Measurements from ENCODE around the gene LRP1B. TPM values are rescaled to one million over a fixed set of nuclear protein-coding genes. Genes with fewer than 3 reads are reported as not detected.
A peak's percentile ranks its signal among the peaks of the same experiment; 100 is the strongest.

Gene LRP1B
- total RNA-seq, 1 donor from 2014 or later: 0.38 TPM

- Histone ChIP-seq H3K36me3 (ENCODE audit: control insufficient read depth, insufficient read depth, low read length) (no peaks in the 10 kb centered on the region), H3K4me3 (ENCODE audit: low read depth, low read length) (no peak overlapping the region), H3K27me3 (ENCODE audit: control insufficient read depth, insufficient read depth, low read length) (no peaks in the 10 kb centered on the region)
- TF ChIP-seq CTCF (IDR thresholded peaks at IDR 0.05; ENCODE audit: insufficient read depth, low read length, poor library complexity, severe bottlenecking): no peak
- DNase-seq (ENCODE audit: low read depth): no peak
These were observed 1289.7 kb downstream of the LRP1B start for GRCh38 chr2:140841141-140841540.

- no peak for TF ChIP-seq CTCF (IDR thresholded peaks at IDR 0.05; ENCODE audit: insufficient read depth, low read length, poor library complexity, severe bottlenecking)
- H3K36me3 ChIP-seq (ENCODE audit: control insufficient read depth, insufficient read depth, low read length): no peaks in the 10 kb centered on the region
- no peak overlapping the region for H3K4me3 ChIP-seq (ENCODE audit: low read depth, low read length)
- no peak for DNase-seq (ENCODE audit: low read depth)
- H3K27me3 ChIP-seq (ENCODE audit: control insufficient read depth, insufficient read depth, low read length): no peaks in the 10 kb centered on the region
These were observed 1294.0 kb downstream of the LRP1B start for GRCh38 chr2:140836826-140837225.

- no peak for DNase-seq (ENCODE audit: low read depth)
- no peak for TF ChIP-seq CTCF (IDR thresholded peaks at IDR 0.05; ENCODE audit: insufficient read depth, low read length, poor library complexity, severe bottlenecking)
- Histone ChIP-seq H3K27me3 (ENCODE audit: control insufficient read depth, insufficient read depth, low read length) (no peaks in the 10 kb centered on the region), H3K4me3 (ENCODE audit: low read depth, low read length) (no peak overlapping the region), H3K36me3 (ENCODE audit: control insufficient read depth, insufficient read depth, low read length) (no peaks in the 10 kb centered on the region)
These were observed 1295.7 kb downstream of the LRP1B start for GRCh38 chr2:140835079-140835478.

GRCh38 chr2:140814141-140814540 is 1316.7 kb downstream of the LRP1B start:
- DNase-seq (ENCODE audit: low read depth): no peak
- Histone ChIP-seq H3K4me3 (ENCODE audit: low read depth, low read length) (no peak overlapping the region), H3K27me3 (ENCODE audit: control insufficient read depth, insufficient read depth, low read length) (no peaks in the 10 kb centered on the region), H3K36me3 (ENCODE audit: control insufficient read depth, insufficient read depth, low read length) (no peaks in the 10 kb centered on the region)
- no peak for TF ChIP-seq CTCF (IDR thresholded peaks at IDR 0.05; ENCODE audit: insufficient read depth, low read length, poor library complexity, severe bottlenecking)

GRCh38 chr2:140808820-140809219 is 1322.0 kb downstream of the LRP1B start:
- peak; percentile 9 for TF ChIP-seq CTCF (IDR thresholded peaks at IDR 0.05; ENCODE audit: insufficient read depth, low read length, poor library complexity, severe bottlenecking)
- no peak for DNase-seq (ENCODE audit: low read depth)
- Histone ChIP-seq H3K36me3 (ENCODE audit: control insufficient read depth, insufficient read depth, low read length) (no peaks in the 10 kb centered on the region), H3K27me3 (ENCODE audit: control insufficient read depth, insufficient read depth, low read length) (no peaks in the 10 kb centered on the region), H3K4me3 (ENCODE audit: low read depth, low read length) (no peak overlapping the region)

GRCh38 chr2:140808211-140808610 is 1322.6 kb downstream of the LRP1B start:
- TF ChIP-seq CTCF (IDR thresholded peaks at IDR 0.05; ENCODE audit: insufficient read depth, low read length, poor library complexity, severe bottlenecking): no peak
- DNase-seq (ENCODE audit: low read depth): no peak
- H3K36me3 ChIP-seq (ENCODE audit: control insufficient read depth, insufficient read depth, low read length): no peaks in the 10 kb centered on the region
- H3K4me3 ChIP-seq (ENCODE audit: low read depth, low read length): no peak overlapping the region
- H3K27me3 ChIP-seq (ENCODE audit: control insufficient read depth, insufficient read depth, low read length): no peaks in the 10 kb centered on the region

All from kidney epithelial cell (primary cell).